ENCODE data around the gene MRFAP1L1. TPM values are rescaled to one million over a fixed set of nuclear protein-coding genes. Genes with fewer than 3 reads are reported as not detected.

The MRFAP1L1 gene
- total RNA-seq, 6 experiments from 2014 or later = 35.5 to 41.0 (median 40.1) TPM

GRCh38 chr4:6662591-6662990 is 47.1 kb downstream of the MRFAP1L1 start:
- Mint-ChIP-seq H3K4me1 (ENCODE audit: low read depth) (peaks cover 8% of the 10 kb centered on the region; the same call in 1 of the 2 replicates), H3K9me3 (no peaks in the 10 kb centered on the region), H3K27me3 (ENCODE audit: insufficient read depth) (peaks cover 17% of the 10 kb centered on the region), H3K27ac (no peak overlapping the region), H3K36me3 (ENCODE audit: low read depth) (no peaks in the 10 kb centered on the region), H3K4me3 (no peak overlapping the region)
- no peak for TF ChIP-seq CTCF (IDR thresholded peaks at IDR 0.05)
- DNase-seq = no peak

- Mint-ChIP-seq H3K4me1 (ENCODE audit: low read depth) (peaks cover 8% of the 10 kb centered on the region; the same call in 1 of the 2 replicates), H3K4me3 (no peak overlapping the region), H3K9me3 (no peaks in the 10 kb centered on the region), H3K27me3 (ENCODE audit: insufficient read depth) (peaks cover 17% of the 10 kb centered on the region), H3K27ac (no peak overlapping the region), H3K36me3 (ENCODE audit: low read depth) (no peaks in the 10 kb centered on the region)
- no peak for TF ChIP-seq CTCF (IDR thresholded peaks at IDR 0.05)
- no peak for DNase-seq
Observed at GRCh38 chr4:6660430-6660829, 49.2 kb downstream of the MRFAP1L1 start.

GRCh38 chr4:6659897-6660296 is 49.8 kb downstream of the MRFAP1L1 start:
- DNase-seq = no peak
- H3K9me3 Mint-ChIP-seq = no peaks in the 10 kb centered on the region
- H3K27me3 Mint-ChIP-seq (ENCODE audit: insufficient read depth) = peaks cover 17% of the 10 kb centered on the region
- H3K27ac Mint-ChIP-seq = no peak overlapping the region
- no peak overlapping the region for H3K4me3 Mint-ChIP-seq
- H3K4me1 Mint-ChIP-seq (ENCODE audit: low read depth) = peaks cover 8% of the 10 kb centered on the region; the same call in 1 of the 2 replicates
- H3K36me3 Mint-ChIP-seq (ENCODE audit: low read depth) = no peaks in the 10 kb centered on the region
- no peak for TF ChIP-seq CTCF (IDR thresholded peaks at IDR 0.05)

- H3K4me3 Mint-ChIP-seq = peak overlapping the region; percentile 70
- H3K9me3 Mint-ChIP-seq = peaks cover 3% of the 10 kb centered on the region; the same call in 1 of the 2 replicates
- DNase-seq = no peak
- no peak for TF ChIP-seq CTCF (IDR thresholded peaks at IDR 0.05)
- H3K36me3 Mint-ChIP-seq (ENCODE audit: low read depth) = no peaks in the 10 kb centered on the region
- peaks cover 17% of the 10 kb centered on the region for H3K27me3 Mint-ChIP-seq (ENCODE audit: insufficient read depth)
- no peak overlapping the region for H3K27ac Mint-ChIP-seq
- peaks cover 8% of the 10 kb centered on the region; the same call in 1 of the 2 replicates for H3K4me1 Mint-ChIP-seq (ENCODE audit: low read depth)
Observed at GRCh38 chr4:6658597-6659075, 51.0 kb downstream of the MRFAP1L1 start.

- no peaks in the 10 kb centered on the region for H3K36me3 Mint-ChIP-seq (ENCODE audit: low read depth)
Observed at GRCh38 chr4:6658209-6658595, 51.5 kb downstream of the MRFAP1L1 start.

More at GRCh38 chr4:6658209-6658595, 51.5 kb downstream of the MRFAP1L1 start:
- H3K27me3 Mint-ChIP-seq (ENCODE audit: insufficient read depth) = peaks cover 17% of the 10 kb centered on the region
- peak overlapping the region; percentile 70 for H3K4me3 Mint-ChIP-seq
- no peak overlapping the region for H3K27ac Mint-ChIP-seq
- peaks cover 3% of the 10 kb centered on the region; the same call in 1 of the 2 replicates for H3K9me3 Mint-ChIP-seq
- no peak for TF ChIP-seq CTCF (IDR thresholded peaks at IDR 0.05)
- DNase-seq = no peak
- H3K4me1 Mint-ChIP-seq (ENCODE audit: low read depth) = peaks cover 8% of the 10 kb centered on the region; the same call in 1 of the 2 replicates

Other genes starting within 250 kb of the MRFAP1L1 start
- under 1 TPM in 4 of 6 experiments, not detected in 2; 0.14 to 0.25 (median 0.23) TPM for gene PPP2R2C, start 237.3 kb downstream of the MRFAP1L1 start, total RNA-seq (2021; fragmentation: NEBNext Ultra II Directional; extraction: Animal tissue kit (Norgen Biotek cat#: 25700))
- 10 to 100 TPM; 35.8 to 44.5 (median 40.5) TPM for gene MAN2B2, start 134.7 kb downstream of the MRFAP1L1 start, total RNA-seq (2021; fragmentation: NEBNext Ultra II Directional; extraction: Animal tissue kit (Norgen Biotek cat#: 25700))
- 100 to 1,000 TPM; 332 to 418 (median 364) TPM for gene MRFAP1, start 69.2 kb downstream of the MRFAP1L1 start, total RNA-seq (2021; fragmentation: NEBNext Ultra II Directional; extraction: Animal tissue kit (Norgen Biotek cat#: 25700))
- gene S100P, start 16.0 kb downstream of the MRFAP1L1 start, total RNA-seq (2021; fragmentation: NEBNext Ultra II Directional; extraction: Animal tissue kit (Norgen Biotek cat#: 25700)) = not detected
- 10 to 100 TPM; 12.7 to 19.0 (median 14.2) TPM for gene BLOC1S4, start 6.3 kb upstream of the MRFAP1L1 start, total RNA-seq (2021; fragmentation: NEBNext Ultra II Directional; extraction: Animal tissue kit (Norgen Biotek cat#: 25700))
- 10 to 100 TPM; 15.2 to 21.2 (median 19.0) TPM for gene KIAA0232, start 72.9 kb upstream of the MRFAP1L1 start, total RNA-seq (2021; fragmentation: NEBNext Ultra II Directional; extraction: Animal tissue kit (Norgen Biotek cat#: 25700))
- 10 to 100 TPM; 23.3 to 32.5 (median 27.9) TPM for gene TBC1D14, start 200.0 kb upstream of the MRFAP1L1 start, total RNA-seq (2021; fragmentation: NEBNext Ultra II Directional; extraction: Animal tissue kit (Norgen Biotek cat#: 25700))

Data from HFFc6 (cell line).